Measurements from ENCODE around the gene SLC27A4. TPM values are rescaled to one million over a fixed set of nuclear protein-coding genes. Genes with fewer than 3 reads are reported as not detected.

SLC27A4 gene
- total RNA-seq, 2 donors from 2014 or later = 46.0 to 58.2 TPM

DNA sequence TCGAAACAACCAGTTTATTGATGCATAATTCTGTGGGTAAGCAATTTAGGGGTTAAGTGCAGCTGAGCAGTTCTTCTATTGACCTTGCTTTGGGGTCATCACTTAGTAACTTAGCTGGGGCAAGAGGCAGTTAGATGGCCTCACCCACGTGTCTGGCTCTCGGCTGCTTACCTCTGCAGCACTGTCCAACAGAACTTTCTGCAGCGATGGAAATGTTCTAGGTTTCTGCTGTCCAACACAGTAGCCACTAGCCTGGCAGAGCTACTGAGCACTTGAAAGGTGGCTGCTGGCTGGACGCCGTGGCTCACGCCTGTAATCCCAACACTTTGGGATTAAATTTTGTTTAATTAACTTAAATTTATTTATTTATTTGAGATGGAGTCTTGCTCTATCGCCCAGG, 17.8 kb downstream of the SLC27A4 start:
- ATAC-seq = no peak
- intact Hi-C loops (cut with DNase I, micrococcal nuclease) = no loop called here
- DNase-seq = no peak

DNA sequence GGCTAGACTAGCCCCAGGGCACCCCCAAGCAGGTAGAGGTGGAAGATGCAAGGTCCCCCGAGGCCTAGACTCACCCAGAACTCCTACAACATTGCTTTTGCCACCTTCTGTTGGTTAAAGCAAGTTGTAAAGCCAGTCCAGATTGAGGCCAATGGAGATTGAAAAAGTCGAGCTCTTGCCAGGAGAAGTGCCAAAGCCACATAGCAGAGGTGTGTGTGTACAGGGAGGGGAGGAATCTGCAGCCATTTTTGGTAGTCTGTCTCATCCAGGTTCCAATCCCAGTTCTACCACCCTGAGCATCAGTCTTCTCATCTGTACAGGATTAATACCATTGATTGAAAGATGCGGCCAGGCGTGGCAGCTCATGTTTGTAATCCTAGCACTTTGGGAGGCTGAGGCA, 18.5 kb downstream of the SLC27A4 start:
- intact Hi-C loops (cut with DNase I, micrococcal nuclease) = no loop called here
- DNase-seq (no peak), ATAC-seq (no peak)

DNA sequence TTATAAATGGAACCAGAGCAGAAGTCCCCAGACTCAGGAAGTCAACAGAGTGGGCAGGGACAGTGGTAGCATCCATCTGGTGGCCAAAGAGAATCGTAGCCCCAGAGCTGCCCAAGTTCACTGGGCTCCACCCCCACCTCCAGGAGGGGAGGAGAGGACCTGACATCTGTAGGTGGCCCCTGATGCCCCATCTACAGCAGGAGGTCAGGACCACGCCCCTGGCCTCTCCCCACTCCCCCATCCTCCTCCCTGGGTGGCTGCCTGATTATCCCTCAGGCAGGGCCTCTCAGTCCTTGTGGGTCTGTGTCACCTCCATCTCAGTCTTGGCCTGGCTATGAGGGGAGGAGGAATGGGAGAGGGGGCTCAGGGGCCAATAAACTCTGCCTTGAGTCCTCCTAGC, 20.5 kb downstream of the SLC27A4 start:
- intact Hi-C loops (cut with DNase I, micrococcal nuclease) = no loop called here
- no peak for DNase-seq
- ATAC-seq = no peak

DNA sequence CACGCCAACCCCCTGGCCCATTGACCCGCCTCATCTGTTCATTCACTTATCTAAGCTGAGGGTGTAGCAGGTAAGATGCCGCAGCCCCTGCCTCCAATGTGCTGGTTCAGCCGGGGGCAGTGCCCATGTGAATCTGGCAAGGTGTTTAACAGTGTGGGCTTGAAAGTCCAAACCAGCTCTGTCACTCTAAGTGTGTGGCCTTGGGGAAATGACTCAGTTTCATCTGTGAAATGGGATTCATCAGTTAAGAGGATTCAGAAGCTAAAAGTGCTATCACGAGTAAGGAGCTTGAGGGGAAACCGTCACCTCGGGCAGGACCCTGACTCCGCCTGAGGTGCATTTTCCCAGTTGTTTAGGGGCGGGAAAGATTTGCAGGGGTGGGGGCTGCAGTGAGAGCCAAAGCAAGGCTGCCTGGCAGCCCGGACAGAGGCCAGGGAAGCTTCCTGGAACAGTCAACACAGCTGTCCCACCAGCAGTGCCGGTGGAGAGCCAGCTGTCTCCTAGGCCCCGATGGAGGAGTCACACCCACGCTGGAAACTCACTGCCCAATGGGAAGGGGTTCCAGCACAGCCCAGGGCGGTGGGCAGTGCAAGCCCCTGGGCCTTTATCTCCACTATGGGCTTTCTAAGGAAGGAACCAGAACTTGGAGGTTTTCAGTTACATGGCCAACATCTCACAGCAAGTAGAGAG, 21.1 kb downstream of the SLC27A4 start:
- DNase-seq (no peak), ATAC-seq (peak; percentile 33)
- intact Hi-C loops (cut with DNase I, micrococcal nuclease) = no loop called here

DNA sequence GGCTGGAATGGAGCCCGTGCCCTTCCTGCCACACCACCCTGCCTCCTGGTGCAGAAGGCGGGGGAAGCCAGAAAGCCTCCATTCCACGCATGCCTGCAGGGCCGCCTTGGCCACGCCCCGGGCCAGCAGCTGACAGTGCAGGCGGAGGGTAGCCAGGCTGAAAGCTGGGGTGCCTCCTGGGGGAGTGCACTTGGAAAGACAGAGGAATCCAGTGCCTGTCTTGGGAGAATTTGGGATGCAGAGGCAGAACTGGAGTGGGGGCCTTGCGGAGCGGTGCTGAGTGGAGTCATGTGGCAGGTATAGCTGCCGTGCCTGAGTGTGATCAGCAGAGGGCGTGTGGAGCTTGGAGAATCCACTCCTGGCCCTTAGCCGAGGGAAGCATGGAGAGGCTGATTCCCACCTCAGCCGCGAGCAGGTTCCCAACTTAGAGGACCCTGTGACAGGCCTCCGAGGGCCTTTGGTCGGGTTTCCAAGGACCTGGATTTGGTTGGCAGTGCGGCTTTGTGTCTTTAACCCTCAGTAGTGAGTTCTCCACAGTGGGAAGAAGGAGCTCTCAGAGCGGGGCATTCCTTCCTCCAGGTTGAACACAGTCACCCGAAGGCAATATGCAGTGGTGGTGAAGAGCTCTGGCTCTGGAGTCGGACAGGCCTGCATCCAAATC, 21.8 kb downstream of the SLC27A4 start:
- DNase-seq (peak; percentile 78 to 85), ATAC-seq (peak; percentile 89)
- intact Hi-C loops (cut with DNase I, micrococcal nuclease) = no loop called here

DNA sequence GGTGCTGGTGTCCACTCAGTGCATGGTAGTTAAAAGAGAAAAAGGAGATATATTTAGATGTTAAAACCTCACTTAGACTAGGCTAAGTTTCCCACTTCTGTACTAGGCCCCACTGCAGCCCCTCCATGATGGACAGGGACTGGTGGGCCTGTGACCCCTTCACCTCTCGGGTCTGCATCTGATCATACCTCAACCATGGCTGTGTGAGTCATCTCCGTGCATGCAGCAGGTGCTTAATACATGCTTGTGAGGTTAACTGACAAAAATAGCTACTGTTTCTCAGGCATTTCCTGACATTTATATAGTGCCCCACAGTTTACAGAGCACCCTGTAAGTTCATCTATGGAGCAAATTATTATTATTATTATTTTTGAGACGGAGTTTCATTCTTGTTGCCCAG, 22.4 kb downstream of the SLC27A4 start:
- no peak for ATAC-seq
- no peak for DNase-seq
- intact Hi-C loops (cut with DNase I, micrococcal nuclease) = no loop called here

DNA sequence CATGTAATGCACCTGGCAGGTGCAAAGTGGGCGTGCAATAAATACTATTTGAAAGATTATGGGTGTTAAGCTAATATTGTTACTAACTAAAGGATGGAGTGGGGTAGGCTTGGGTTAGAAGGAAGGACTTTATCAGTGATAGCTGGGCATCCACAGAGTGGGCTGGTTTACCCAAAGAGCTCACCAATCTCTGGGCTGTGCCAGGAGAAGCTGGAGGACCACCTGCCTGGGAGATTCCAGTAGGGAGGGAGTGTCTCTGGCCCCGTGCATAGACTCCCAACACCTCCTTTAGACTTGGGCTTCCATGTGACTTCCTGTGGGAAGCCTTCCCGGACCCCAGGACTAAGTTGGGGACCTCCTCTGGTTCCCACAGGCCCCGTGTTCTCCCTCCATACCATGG, 25.2 kb downstream of the SLC27A4 start:
- intact Hi-C loops (cut with DNase I, micrococcal nuclease) = no loop called here
- DNase-seq (no peak), ATAC-seq (no peak)

DNA sequence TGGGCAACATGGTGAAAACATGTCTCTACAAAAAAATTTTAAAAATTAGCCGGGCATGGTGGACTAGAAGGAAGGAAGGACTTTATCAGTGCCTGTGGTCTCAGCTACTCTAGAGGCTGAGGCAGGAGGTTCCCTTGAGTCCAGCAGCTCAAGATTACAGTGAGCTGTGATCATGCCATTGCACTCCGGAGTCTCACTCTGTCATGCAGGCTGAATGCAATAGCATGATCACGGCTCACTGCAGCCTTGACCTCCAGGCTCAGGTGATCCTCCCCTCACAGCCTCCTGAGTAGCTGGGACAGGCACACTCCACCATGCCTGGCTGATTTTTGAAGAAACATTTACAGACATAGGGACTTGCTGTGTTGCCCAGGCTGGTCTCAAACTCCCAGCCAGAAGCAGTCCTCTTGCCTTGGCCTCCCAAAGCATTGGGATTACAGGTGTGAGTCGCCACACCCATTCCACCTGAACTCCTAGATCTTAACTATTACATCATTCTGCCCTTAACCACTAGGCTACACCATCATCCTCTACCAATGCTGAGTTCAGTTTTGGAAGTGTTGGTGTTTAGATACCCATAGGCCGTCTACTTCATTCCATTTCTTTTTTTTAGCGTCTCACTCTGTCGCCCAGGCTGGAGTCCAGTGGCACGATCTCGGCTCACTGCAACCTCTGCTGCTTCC, 28.8 kb downstream of the SLC27A4 start:
- ATAC-seq = no peak
- intact Hi-C loops (cut with DNase I, micrococcal nuclease) = no loop called here
- DNase-seq = no peak

DNA sequence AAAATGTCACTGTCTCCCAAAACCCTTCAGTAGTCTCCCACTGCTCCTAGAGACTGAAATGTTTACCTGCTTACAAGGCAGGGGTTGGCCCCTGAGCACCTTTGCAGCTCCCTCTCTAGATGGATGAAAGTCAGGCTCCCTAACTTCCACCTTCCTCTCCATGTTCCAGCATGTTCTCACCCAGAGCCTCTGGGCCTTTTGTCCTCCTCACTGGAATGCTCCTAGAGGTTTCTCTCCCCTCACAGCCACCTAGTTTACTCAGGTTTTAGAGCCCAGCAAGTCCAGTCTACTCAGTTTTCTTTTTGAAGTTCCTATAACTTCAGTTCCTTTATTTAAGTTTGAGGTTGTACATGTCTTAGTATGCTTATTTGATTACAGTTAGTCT, 30.0 kb downstream of the SLC27A4 start:
- intact Hi-C loops (cut with DNase I, micrococcal nuclease) = no loop called here
- ATAC-seq (no peak), DNase-seq (no peak)

DNA sequence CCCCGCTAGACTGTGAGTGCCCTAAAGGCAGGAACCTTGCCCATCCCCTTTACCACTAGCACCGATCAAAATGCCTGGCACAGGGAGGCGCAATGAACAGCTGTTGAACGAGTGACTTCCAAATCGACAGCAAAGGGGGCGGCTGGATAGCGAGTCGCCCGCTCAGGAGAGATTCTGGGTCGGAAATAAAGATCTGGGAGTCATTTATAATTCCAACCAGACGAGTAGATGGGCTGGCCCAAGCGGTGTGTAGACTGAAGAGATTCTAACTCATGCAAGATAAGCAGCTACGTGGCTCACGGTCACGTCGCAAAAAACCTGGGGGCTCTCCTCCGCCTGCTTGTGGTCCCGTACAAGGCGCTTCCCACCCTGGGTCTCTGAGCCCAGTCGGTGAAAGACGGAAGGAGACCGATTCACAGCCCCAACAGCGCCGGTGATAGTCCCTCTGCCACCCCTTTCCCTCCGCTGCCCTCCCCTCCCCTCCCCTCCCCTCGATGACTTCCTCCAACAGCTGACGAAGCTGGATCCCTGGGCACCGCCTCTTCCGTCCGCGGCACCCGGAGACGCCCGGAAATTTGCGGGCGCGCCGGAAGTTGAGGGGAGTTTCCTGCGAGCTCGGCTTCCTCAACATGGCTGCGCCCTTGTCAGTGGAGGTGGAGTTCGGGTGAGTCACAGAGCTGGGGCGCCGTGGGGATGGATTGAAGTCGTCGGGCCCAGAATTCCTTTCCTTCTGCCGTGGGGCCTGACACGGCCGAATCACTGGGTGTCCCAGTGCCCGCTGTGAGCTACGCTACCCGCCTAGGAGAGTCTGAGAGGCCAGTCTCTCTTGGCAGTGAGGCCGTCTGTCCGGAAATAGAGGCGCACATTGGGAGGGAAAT, 30.7 kb downstream of the SLC27A4 start, which contains the start of gene URM1:
TSS of gene URM1 (plus strand) at position 623 of the 878 bp plus-strand sequence. CDS start at position 630, 7 bp downstream.
- intact Hi-C loops (cut with DNase I, micrococcal nuclease) = no loop called here
- peak; percentile 95 for DNase-seq
- ATAC-seq = peak; percentile 95

DNA sequence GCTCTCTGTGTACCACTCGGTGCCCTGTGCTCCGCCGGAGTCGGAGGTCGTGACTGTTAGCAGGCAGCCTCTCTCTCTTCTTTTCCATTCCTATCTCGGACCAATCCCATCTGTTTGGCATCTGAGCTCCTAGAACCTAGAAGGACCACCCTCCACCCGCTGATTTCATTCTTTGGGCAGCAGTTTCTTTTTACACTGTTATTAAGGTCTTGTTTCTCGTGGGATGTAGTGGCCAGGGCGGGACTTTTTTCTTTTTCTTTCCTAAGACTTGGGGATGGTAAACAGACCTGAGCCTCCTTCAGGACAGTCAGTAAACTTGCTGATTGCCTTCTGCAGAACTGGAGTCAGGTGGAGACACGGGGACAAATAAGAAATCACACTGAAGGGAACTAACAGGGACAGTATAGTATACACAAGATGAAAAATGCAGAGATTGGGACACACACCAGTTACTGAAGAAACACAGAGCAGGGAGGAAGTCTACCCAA, 31.3 kb downstream of the SLC27A4 start:
- ATAC-seq = no peak
- no peak for DNase-seq
- intact Hi-C loops (cut with DNase I, micrococcal nuclease) = no loop called here

DNA sequence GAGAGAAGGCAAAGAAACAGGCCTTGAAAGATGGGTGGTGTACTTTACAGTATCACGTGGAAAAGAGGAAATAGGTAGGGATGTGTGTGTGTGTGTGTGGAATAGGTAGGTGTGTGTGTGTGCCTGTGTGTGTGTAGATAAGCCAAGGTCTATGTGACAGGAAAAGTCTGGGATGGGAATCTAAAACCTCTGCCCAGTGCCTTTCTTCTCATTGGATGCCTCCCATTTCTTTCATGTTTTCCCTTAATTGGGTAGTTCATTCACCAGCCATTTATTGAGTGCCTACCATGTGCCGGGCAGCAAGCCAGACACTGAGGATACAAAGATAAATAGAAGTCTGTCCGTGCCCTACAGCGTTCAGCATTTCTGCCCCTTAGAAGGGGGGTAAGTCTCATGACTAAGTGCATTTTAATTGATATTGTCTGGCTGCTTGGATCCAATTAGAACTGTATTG, 31.9 kb downstream of the SLC27A4 start:
- DNase-seq = peak in 1 of 2 donors; percentile 23
- ATAC-seq = peak; percentile 58
- intact Hi-C loops (cut with DNase I, micrococcal nuclease) = no loop called here

DNA sequence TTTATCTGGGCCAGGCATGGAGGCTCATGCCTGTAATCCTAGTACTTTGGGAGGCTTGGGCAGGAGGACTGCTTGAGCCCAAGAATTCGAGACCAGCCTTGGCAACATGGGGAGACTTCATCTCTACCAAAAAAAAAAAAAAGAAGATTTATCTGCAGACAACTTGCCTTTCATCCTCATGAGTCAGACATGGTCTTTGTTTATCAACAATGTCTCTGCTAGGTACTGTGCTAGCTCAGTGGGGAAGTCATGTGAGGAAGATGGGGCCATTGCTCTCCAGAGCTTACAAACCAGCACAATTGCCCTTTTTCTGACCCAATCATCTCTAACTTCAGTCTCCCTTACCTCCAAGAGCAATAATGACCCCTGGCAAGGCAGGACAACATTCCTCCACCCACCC, 32.5 kb downstream of the SLC27A4 start:
- DNase-seq (no peak), ATAC-seq (no peak)
- intact Hi-C loops (cut with DNase I, micrococcal nuclease) = no loop called here

DNA sequence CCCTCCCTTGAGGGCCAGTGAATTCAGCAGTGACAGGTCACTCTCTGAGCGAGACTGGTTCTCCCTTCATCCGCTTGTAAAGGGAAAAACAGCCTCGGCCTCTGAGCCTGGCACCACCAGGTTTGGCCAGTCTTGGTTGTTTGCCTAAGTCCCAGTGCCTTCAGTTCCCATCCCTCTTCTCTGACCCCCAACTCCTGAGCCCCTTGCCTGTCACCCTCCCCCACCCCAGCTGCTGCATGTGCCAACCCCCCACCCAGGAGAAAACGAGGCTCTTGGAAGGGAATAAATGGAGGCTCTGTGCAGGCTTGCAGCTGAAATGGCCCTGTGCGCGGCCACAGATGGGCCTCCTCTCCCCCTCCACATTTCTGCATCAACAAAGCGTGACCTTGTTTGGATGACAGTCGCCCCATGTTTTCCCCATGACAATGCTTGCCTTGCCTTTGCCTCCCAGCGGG, 33.9 kb downstream of the SLC27A4 start:
- no peak for DNase-seq
- ATAC-seq = no peak
- intact Hi-C loops (cut with DNase I, micrococcal nuclease) = no loop called here

DNA sequence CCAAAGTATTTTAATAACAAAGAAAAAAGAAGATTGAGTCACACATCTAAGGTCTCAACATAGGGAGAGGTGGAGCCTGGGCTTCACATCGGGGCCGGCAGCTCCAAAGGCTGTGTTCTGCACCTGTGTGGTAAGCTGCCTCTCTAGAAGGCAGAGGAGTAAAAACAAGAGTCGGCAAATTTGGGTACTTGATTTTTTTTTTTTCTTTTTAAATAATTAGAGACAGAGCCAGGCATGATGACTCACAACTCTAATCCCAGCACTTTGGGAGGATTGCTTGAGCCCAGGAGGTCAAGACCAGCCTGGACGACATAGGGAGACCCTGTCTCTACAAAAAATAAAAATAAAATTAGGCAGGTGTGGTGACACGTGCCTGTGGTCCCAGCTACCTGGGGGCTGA, 35.5 kb downstream of the SLC27A4 start:
- DNase-seq (no peak), ATAC-seq (no peak)
- intact Hi-C loops (cut with DNase I, micrococcal nuclease) = no loop called here

DNA sequence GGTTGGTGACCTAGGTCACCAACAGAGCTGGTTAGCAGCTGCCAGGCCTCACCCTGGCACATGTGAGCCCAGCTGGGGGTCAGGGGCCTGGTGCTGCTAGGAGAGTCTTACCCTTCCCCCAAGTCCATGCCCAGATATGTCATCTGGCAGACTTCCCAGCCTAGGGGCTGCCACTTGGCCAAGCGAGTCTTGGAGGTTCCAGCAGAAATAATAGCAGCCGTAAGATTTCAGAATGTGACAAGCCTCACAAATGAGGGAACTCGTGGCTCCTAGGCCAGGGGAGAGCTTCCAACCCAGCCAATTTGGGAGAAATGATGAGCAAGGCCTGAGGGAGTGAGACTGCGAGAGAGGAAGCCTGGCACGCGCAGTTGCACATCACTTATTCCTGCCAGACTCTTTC, 41.9 kb downstream of the SLC27A4 start:
- DNase-seq (no peak), ATAC-seq (no peak)
- intact Hi-C loops (cut with DNase I, micrococcal nuclease) = no loop called here

DNA sequence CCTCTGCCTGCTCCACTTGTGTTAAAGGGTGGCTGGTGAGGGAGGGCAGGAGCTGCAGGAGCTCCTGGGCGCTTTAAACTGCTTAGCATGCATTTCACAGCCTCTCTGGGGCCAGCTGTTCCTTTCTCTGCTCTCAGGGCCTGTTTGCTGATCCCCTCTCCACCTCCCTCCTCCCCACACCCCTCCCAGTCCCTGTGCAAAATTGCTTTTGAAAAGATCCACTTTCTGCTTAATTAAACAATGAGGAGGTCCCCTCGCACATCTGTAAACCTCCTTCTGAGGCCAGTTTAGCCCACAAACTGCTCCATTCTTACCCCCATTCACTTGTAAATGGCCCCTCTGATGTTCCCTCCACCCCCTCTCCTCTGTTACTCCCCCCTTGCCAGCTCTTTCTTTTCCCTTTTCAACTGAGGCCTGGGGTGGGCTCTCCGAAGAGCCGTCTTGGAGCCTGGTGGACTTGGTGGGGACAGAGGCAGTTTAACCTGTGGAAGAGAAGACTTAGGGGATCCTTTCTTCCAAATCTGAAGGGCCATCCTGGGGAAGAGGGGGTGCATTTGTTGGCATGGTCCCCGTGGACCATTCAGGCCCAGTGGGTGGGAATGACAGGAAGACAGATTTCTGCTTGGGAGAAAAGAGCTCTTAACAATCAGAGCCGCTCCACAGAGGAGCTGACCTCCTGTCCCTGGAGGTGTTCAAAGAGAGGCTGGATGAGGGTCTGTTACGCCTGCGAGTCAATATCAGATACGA, 42.9 kb downstream of the SLC27A4 start:
- no peak for DNase-seq
- intact Hi-C loops (cut with DNase I, micrococcal nuclease) = no loop called here
- ATAC-seq = no peak

DNA sequence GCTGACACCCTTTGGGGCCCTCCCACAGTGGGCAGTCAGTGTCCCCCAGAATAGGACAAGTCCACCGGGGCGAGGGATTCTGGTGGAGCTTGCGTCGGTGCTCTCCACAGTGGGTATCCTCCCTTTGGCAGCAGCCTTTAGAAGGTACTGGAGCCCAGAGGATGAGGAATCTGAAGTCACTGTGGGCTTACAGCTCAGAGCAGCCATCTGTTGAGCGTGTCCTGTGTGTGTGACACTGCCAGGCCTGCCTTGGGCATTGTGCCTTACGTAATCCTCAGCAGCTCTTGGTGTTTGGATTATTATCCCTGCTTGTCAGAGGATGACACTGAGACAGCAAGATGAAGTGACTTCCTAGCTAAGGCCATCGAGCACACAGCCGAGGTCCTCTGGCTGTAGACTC, 43.5 kb downstream of the SLC27A4 start:
- intact Hi-C loops (cut with DNase I, micrococcal nuclease) = no loop called here
- ATAC-seq = no peak
- no peak for DNase-seq

Measured in left colon (tissue), 2 donors.